HepG2 (cell line): Measurements from ENCODE around the gene FNDC4. TPM values are rescaled to one million over a fixed set of nuclear protein-coding genes. Genes with fewer than 3 reads are reported as not detected.

Source experiments
- ARID2 ChIP-seq: sonication (generic); formaldehyde crosslinking; IDR thresholded peaks from 2 replicates; pipeline ENCODE4 v1.8.1; 2022; ENCODE audit warnings: mild to moderate bottlenecking, missing genetic modification reagents, borderline replicate concordance
- ELF4 ChIP-seq: sonication (generic); formaldehyde crosslinking; IDR thresholded peaks from 2 replicates; pipeline ENCODE4 v1.5.0; 2020; ENCODE audit warnings: missing genetic modification reagents, mild to moderate bottlenecking, moderate library complexity, borderline replicate concordance
- KDM5B ChIP-seq: sonication (generic); formaldehyde crosslinking; IDR thresholded peaks from 2 replicates; pipeline ENCODE4 v1.4.0; 2020; ENCODE audit warnings: missing genetic modification reagents, mild to moderate bottlenecking, borderline replicate concordance
- MED8 ChIP-seq: sonication (generic); formaldehyde crosslinking; IDR thresholded peaks from 2 replicates; pipeline ENCODE4 v1.8.1; 2023; ENCODE audit warnings: mild to moderate bottlenecking, missing genetic modification reagents; ENCODE audit not compliant: insufficient replicate concordance
- NFIC ChIP-seq: IDR thresholded peaks from 2 replicates; pipeline ENCODE4 v1.6.1; 2012; ENCODE audit warnings: mild to moderate bottlenecking, low read length, inconsistent platforms
- NKX3-1 ChIP-seq: sonication (generic); formaldehyde crosslinking; IDR thresholded peaks from 2 replicates; pipeline ENCODE4 v1.5.0; 2020; ENCODE audit warnings: missing genetic modification reagents
- NPAS2 ChIP-seq: sonication (generic); formaldehyde crosslinking; IDR thresholded peaks from 2 replicates; pipeline ENCODE4 v1.8.0; 2022; ENCODE audit warnings: mild to moderate bottlenecking, missing genetic modification reagents, borderline replicate concordance
- RARA ChIP-seq: IDR thresholded peaks from 2 replicates; pipeline ENCODE4 v1.6.1; 2016; ENCODE audit warnings: missing genetic modification reagents, missing compliant biosample characterization
- REST ChIP-seq, 2 experiments: IDR thresholded peaks; 2 replicates each; pipeline ENCODE4 v1.6.1; 2011 to 2012; ENCODE audit warnings: low read length in 2 of 2, borderline replicate concordance in 1 of 2, low read depth in 1 of 2, mild to moderate bottlenecking in 1 of 2, moderate library complexity in 1 of 2
- RFXANK ChIP-seq: IDR thresholded peaks from 2 replicates; pipeline ENCODE4 v1.6.1; 2016
- SKI ChIP-seq: fragments of 450-650 bp; IDR thresholded peaks from one replicate; pipeline ENCODE4 v1.6.1; 2018; ENCODE audit warnings: mild to moderate bottlenecking; ENCODE audit not compliant: partially characterized antibody
- TBX2 ChIP-seq: sonication (generic); formaldehyde crosslinking; IDR thresholded peaks from 2 replicates; pipeline ENCODE4 v1.5.0; 2020; ENCODE audit warnings: missing genetic modification reagents, mild to moderate bottlenecking, borderline replicate concordance
- TBX3 ChIP-seq: fragments of 450-650 bp; IDR thresholded peaks from 2 replicates; pipeline ENCODE4 v1.6.1; 2017; ENCODE audit warnings: antibody characterized with exemption, mild to moderate bottlenecking, inconsistent platforms, borderline replicate concordance
- TGIF2 ChIP-seq: IDR thresholded peaks from 2 replicates; pipeline ENCODE4 v1.6.1; 2016; ENCODE audit warnings: control low read depth, missing compliant biosample characterization
- UBTF ChIP-seq: sonication (generic); formaldehyde crosslinking; IDR thresholded peaks from 2 replicates; pipeline ENCODE4 v1.4.0; 2020; ENCODE audit warnings: mild to moderate bottlenecking, missing genetic modification reagents
- ZBTB2 ChIP-seq: sonication (generic); formaldehyde crosslinking; IDR thresholded peaks from 2 replicates; pipeline ENCODE4 v1.8.0; 2022; ENCODE audit warnings: low read depth, missing genetic modification reagents
- ZFP1 ChIP-seq: IDR thresholded peaks from 2 replicates; pipeline ENCODE4 v1.6.1; 2016
- ZNF331 ChIP-seq: sonication (generic); formaldehyde crosslinking; IDR thresholded peaks from 2 replicates; pipeline ENCODE4 v1.4.0; 2020; ENCODE audit warnings: missing genetic modification reagents
- ZNF354B ChIP-seq: sonication (generic); formaldehyde crosslinking; IDR thresholded peaks from 2 replicates; pipeline ENCODE4 v1.8.0; 2022; ENCODE audit warnings: mild to moderate bottlenecking, missing genetic modification reagents
- ZNF446 ChIP-seq: sonication (generic); formaldehyde crosslinking; IDR thresholded peaks from 2 replicates; pipeline ENCODE4 v1.5.0; 2020; ENCODE audit warnings: mild to moderate bottlenecking, missing genetic modification reagents
- ZNF468 ChIP-seq: sonication (generic); formaldehyde crosslinking; IDR thresholded peaks from 2 replicates; pipeline ENCODE4 v1.8.0; 2022; ENCODE audit warnings: mild to moderate bottlenecking, moderate library complexity, missing genetic modification reagents
- ZNF556 ChIP-seq: sonication (generic); formaldehyde crosslinking; IDR thresholded peaks from 2 replicates; pipeline ENCODE4 v1.4.0; 2020; ENCODE audit warnings: mild to moderate bottlenecking, missing genetic modification reagents, borderline replicate concordance
- ZNF7 ChIP-seq: IDR thresholded peaks from 2 replicates; pipeline ENCODE4 v1.6.1; 2016; ENCODE audit warnings: missing biosample characterization, missing genetic modification reagents
- ZNF841 ChIP-seq: sonication (generic); formaldehyde crosslinking; IDR thresholded peaks from 2 replicates; pipeline ENCODE4 v1.8.1; 2023; ENCODE audit warnings: missing genetic modification reagents, borderline replicate concordance
- polyA plus RNA-seq, 8 experiments: library from polyadenylated mRNA; depleted of rRNA in 3 of 8; stranded (reverse) in 7 of 8; unstranded in 1 of 8; fragments of >200 nt; fragmentation: Illumina TruSeq in 4 of 8; extraction: Trizol in 4 of 8; gene quantifications; 2 replicates each; pipeline versions ENCODE4 v1.2.1 to v1.2.3, GENCODE V29; 2011 to 2016; ENCODE audit warnings: low read depth in 4 of 8, missing spikeins in 1 of 8, mixed read lengths in 1 of 8; ENCODE audit not compliant: insufficient read depth in 1 of 8
- total RNA-seq, 5 experiments: library from RNA; depleted of rRNA; stranded (reverse); fragments of >200 nt; fragmentation: Illumina TruSeq; extraction: Trizol; gene quantifications; 2 replicates each; pipeline ENCODE4 v1.2.3, GENCODE V29; 2016; ENCODE audit warnings: low read depth in 1 of 5

The FNDC4 gene
- total and polyA plus RNA-seq, 2 of the 13 experiments (the other 11 are each of a cell fraction or from before 2014, with no cell fraction given), result 9.0 to 17.4 TPM

GRCh38 chr2:27495840-27496356 lies 898 bp upstream of the FNDC4 start (continued):
- TF ChIP-seq ZBTB2 (CRISPR knock-in tag) (no peak; the same call in 1 of the 2 replicates), REST (IDR thresholded peaks at IDR 0.05; ENCODE audit: borderline replicate concordance in 1 of 2, low read depth in 1 of 2, low read length in 2 of 2) (0 out of 4 replicates have a peak, but pooled peaks of 1 of the 2 experiments have one; percentile 18), KDM5B (no peak), TGIF2 (CRISPR knock-in tag) (peak; percentile 22; the same call in 1 of the 2 replicates), NFIC (peak; percentile 42; the same call in 1 of the 2 replicates), RARA (CRISPR knock-in tag) (no peak), ELF4 (0 out of 2 replicates have a peak, but pooled peaks have one; percentile 14), ZNF331 (peak; percentile 31; the same call in 1 of the 2 replicates), ZFP1 (peak; percentile 60; the same call in 1 of the 2 replicates), ZNF468 (CRISPR knock-in tag) (no peak), RFXANK (no peak; the same call in none of the 2 replicates), NKX3-1 (no peak), ZNF7 (CRISPR knock-in tag) (0 out of 2 replicates have a peak, but pooled peaks have one; percentile 79), TBX2 (no peak), MED8 (CRISPR knock-in tag) (no peak), ZNF354B (0 out of 2 replicates have a peak, but pooled peaks have one; percentile 41), ZNF556 (no peak), ZNF446 (CRISPR knock-in tag) (no peak), UBTF (CRISPR knock-in tag) (no peak), NPAS2 (CRISPR knock-in tag) (no peak), TBX3 (peak; percentile 50; the same call in 1 of the 2 replicates), ARID2 (CRISPR knock-in tag) (0 out of 2 replicates have a peak, but pooled peaks have one; percentile 41), ZNF841 (CRISPR knock-in tag) (peak; percentile 63; the same call in 1 of the 2 replicates), SKI (peak; percentile 77)
